ENCODE data around the gene SKOR1. TPM values are rescaled to one million over a fixed set of nuclear protein-coding genes. Genes with fewer than 3 reads are reported as not detected.

Gene SKOR1
- total RNA-seq, 1 donor from 2014 or later: 0.22 TPM

- Histone ChIP-seq H3K36me3 (peaks cover 21% of the 10 kb centered on the region), H3K27ac (replicated peaks) (no peak overlapping the region), H3K9me3 (replicated peaks) (no peaks in the 10 kb centered on the region), H3K27me3 (ENCODE audit: low read depth) (peaks cover 4% of the 10 kb centered on the region), H3K4me1 (peaks cover 9% of the 10 kb centered on the region), H3K4me3 (no peak overlapping the region)
- TF ChIP-seq CTCF (IDR thresholded peaks at IDR 0.05; ENCODE audit: borderline replicate concordance): no peak
- intact Hi-C loops (cut with micrococcal nuclease): no loop called here
- no peak for DNase-seq
These were observed 16.5 kb upstream of the SKOR1 start for GRCh38 chr15:67808821-67809220.

- no peak for DNase-seq
- H3K9me3 ChIP-seq (replicated peaks): no peaks in the 10 kb centered on the region
- TF ChIP-seq CTCF (IDR thresholded peaks at IDR 0.05; ENCODE audit: borderline replicate concordance): no peak
- no peak overlapping the region for H3K27ac ChIP-seq (replicated peaks)
- H3K4me3 ChIP-seq: no peak overlapping the region
- H3K4me1 ChIP-seq: peaks cover 3% of the 10 kb centered on the region
- peaks cover 4% of the 10 kb centered on the region for H3K27me3 ChIP-seq (ENCODE audit: low read depth)
- intact Hi-C loops (cut with micrococcal nuclease): no loop called here
- peaks cover 21% of the 10 kb centered on the region for H3K36me3 ChIP-seq
These were observed 15.9 kb upstream of the SKOR1 start for GRCh38 chr15:67809441-67809840.

- peaks cover 3% of the 10 kb centered on the region for H3K9me3 ChIP-seq (replicated peaks)
- TF ChIP-seq CTCF (IDR thresholded peaks at IDR 0.05; ENCODE audit: borderline replicate concordance): no peak
- intact Hi-C loops (cut with micrococcal nuclease): no loop called here
- H3K4me3 ChIP-seq: no peak overlapping the region
- H3K27ac ChIP-seq (replicated peaks): no peak overlapping the region
- peaks cover 21% of the 10 kb centered on the region for H3K36me3 ChIP-seq
- no peaks in the 10 kb centered on the region for H3K4me1 ChIP-seq
- DNase-seq: no peak
- peaks cover 8% of the 10 kb centered on the region for H3K27me3 ChIP-seq (ENCODE audit: low read depth)
These were observed 15.4 kb upstream of the SKOR1 start for GRCh38 chr15:67809866-67810265.

- TF ChIP-seq CTCF (IDR thresholded peaks at IDR 0.05; ENCODE audit: borderline replicate concordance): no peak
- H3K4me3 ChIP-seq: no peak overlapping the region
- H3K27me3 ChIP-seq (ENCODE audit: low read depth): peaks cover 31% of the 10 kb centered on the region
- H3K9me3 ChIP-seq (replicated peaks): peaks cover 24% of the 10 kb centered on the region
- DNase-seq: no peak
- H3K36me3 ChIP-seq: peaks cover 20% of the 10 kb centered on the region
- no peak overlapping the region for H3K27ac ChIP-seq (replicated peaks)
- intact Hi-C loops (cut with micrococcal nuclease): no loop called here
- H3K4me1 ChIP-seq: no peaks in the 10 kb centered on the region
These were observed 13.1 kb upstream of the SKOR1 start for GRCh38 chr15:67812241-67812644.

GRCh38 chr15:67813104-67813634 is 12.1 kb upstream of the SKOR1 start:
- peaks cover 24% of the 10 kb centered on the region for H3K9me3 ChIP-seq (replicated peaks)
- no peak for TF ChIP-seq CTCF (IDR thresholded peaks at IDR 0.05; ENCODE audit: borderline replicate concordance)
- DNase-seq: no peak
- H3K36me3 ChIP-seq: peaks cover 13% of the 10 kb centered on the region
- no peaks in the 10 kb centered on the region for H3K4me1 ChIP-seq
- H3K27ac ChIP-seq (replicated peaks): no peak overlapping the region
- peaks cover 41% of the 10 kb centered on the region for H3K27me3 ChIP-seq (ENCODE audit: low read depth)
- H3K4me3 ChIP-seq: no peak overlapping the region
- intact Hi-C loops (cut with micrococcal nuclease): no loop called here

All from left ventricle myocardium inferior (tissue), 1 donor.